Gastrocnemius medialis (tissue), 4 donors: ENCODE data around the gene MAB21L2.

Source experiments
- CTCF ChIP-seq, 5 experiments: fragments of 450-650 bp in 3 of 5; fragments of 200-600 bp in 2 of 5; sonication (generic) in 2 of 5; IDR thresholded peaks in 4 of 5; conservative IDR thresholded peaks in 1 of 5; 1 replicate in 4 of 5; 2 replicates in 1 of 5; pipeline ENCODE4 v1.5.1; 2016 to 2019; ENCODE audit warnings: antibody characterized with exemption in 5 of 5, mild to moderate bottlenecking in 3 of 5, moderate library complexity in 3 of 5
- POLR2A ChIP-seq, 2 donors: fragments of 450-650 bp; IDR thresholded peaks; one replicate each; pipeline ENCODE4 v1.6.1; 2017; ENCODE audit warnings: antibody characterized with exemption in 2 of 2, mild to moderate bottlenecking in 2 of 2, moderate library complexity in 2 of 2

- TF ChIP-seq CTCF (IDR thresholded peaks at IDR 0.05 in 4 of 5, conservative IDR thresholded peaks at IDR 0.05 in 1 of 5) (no peak), POLR2A (IDR thresholded peaks at IDR 0.05) (no peak)
These were observed 1.6 kb upstream of the MAB21L2 start for GRCh38 chr4:150580306-150580705.
